GM19328 (cell line): ENCODE results near the gene ZNF492.
"Not testable (repeated sequence)": the region's sequence is repeated elsewhere in the genome, so short reads cannot be mapped to it uniquely, and the experiment has no call there.

Source experiments
- ATAC-seq: cut with Tn5 transposase; IDR thresholded peaks from one replicate; pipeline ENCODE4 v1.9.1; 2021; ENCODE audit warnings: mild to moderate bottlenecking, moderate library complexity; ENCODE audit not compliant: unreplicated experiment

Gene ZNF492

GRCh38 chr19:22617181-22617580, 16.9 kb upstream of the ZNF492 start:
- ATAC-seq: not testable (repeated sequence)

DNA sequence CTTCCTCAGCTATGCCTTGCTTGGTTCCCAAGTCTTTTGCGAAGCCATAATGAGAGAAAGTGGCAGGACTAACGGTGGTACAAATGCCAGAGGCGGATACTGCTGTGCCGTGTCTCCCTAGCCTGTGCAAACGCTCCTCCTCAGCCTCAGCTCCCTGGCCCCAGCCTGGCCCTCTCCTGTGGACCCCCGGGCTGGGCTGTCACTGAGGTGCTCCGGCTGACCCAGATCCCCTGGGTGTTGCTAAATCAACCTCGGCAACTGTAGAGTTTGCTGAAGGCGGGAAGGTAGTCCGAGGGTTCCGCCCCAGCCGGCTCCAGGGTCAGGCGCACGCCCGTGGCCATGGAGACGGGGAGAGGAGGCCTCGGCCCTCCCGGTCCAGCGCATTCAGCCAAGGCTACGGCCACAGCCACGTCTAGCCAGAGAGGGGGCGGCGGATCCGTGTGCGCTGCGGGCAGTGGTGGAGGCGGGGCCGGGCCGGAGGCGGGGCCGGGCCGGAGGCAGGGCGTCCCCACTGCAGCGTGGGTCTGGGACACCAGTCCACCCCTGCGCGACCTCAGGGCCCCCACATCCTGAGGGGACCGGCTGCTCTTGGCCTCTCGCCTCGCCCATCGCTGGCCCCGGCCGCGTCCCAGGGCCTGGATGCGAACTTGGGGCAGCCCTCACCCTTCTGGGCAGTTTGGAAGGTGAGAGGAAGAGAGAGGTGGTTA, 16.4 kb upstream of the ZNF492 start:
- no peak for ATAC-seq

DNA sequence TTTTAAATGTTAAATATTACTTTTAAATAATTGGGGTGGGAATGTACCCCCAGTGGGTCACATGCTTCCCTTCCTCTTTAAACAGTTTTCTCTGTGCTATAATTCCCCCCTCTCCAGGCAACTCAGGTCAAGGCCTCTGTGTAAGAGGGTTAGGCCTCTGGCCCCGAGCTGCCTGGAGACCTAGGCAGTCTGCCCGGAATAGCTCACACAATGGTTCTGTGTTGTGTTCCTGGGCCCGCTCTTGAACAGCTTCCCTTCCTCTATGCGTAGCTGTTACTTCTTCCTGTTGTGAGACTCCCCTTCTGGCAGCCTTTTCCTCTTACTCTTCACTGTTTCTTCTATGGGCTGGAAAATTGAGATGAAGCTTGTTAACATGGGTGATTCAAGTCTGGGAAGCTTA, 14.8 kb upstream of the ZNF492 start:
- no peak for ATAC-seq

DNA sequence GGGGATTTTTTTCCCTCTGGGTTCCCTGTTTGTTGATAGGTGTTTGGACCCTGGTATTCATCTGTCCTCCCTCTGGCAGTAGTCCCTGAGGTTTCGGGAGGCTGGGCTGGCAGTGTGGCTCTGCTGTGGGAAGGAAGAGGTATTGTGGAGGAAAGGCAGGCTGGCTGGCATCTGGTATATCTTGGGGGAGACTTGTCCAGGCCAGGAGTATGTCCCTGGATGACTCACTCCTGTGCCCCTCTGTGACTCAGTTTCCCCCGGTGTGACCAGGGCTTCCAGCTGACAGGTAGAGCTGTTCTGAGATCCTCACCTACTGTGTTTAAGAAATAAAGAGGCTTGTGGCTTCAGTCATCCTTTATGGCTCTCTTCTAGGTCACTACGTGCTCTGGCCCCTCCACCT, 14.2 kb upstream of the ZNF492 start:
- no peak for ATAC-seq

- no peak for ATAC-seq
Observed at GRCh38 chr19:22620401-22620800, 13.7 kb upstream of the ZNF492 start.

GRCh38 chr19:22620912-22621311, 13.2 kb upstream of the ZNF492 start:
- ATAC-seq: no peak

GRCh38 chr19:22622020-22622419, 12.1 kb upstream of the ZNF492 start:
- ATAC-seq: no peak

DNA sequence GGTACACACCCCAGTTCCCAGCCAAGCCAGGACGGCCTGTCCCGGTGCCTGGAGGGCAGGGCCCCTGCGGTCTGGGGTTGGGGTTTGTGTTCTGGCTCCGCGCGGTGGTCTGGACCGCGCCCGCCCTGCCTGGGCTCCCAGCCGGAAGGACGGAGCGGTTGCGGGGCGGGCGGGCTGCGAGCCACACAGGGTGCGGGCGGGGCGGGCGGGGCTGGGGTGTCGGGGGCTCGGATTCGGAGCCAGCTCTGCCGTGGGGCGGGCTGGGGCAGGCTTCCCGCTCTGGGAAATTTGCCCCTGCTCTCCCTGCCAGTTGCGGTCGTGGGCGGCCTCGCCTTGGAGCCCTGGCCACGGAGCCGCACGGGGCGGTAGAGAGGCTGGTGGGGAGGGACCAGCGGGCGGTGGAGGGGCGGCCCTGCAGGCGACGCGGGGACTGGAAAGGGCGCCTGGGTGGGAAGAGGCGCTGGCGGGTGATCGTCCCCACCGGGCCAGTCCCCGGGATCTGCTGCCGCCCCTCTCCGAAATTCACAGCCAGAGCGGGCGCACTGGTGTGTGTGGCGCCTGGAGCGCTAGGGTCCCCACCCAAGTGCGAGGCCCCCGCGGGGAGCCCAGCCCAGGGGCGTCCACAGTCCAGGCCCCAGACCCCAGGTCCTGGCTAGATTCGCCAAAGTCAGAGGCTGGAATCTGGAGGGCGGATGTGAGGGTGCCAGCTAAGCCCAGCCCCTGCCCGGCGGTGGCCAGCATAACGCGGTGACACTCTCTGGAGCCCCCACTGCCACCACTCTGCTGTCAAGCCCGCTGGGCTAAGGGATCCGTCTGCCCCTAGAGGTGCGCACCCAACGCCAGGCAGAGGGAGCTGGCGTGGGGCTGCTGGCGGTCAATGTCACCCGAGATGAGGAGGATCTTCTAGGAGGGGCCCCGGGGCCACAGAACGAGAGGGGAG, 11.0 kb upstream of the ZNF492 start:
- no peak for ATAC-seq

DNA sequence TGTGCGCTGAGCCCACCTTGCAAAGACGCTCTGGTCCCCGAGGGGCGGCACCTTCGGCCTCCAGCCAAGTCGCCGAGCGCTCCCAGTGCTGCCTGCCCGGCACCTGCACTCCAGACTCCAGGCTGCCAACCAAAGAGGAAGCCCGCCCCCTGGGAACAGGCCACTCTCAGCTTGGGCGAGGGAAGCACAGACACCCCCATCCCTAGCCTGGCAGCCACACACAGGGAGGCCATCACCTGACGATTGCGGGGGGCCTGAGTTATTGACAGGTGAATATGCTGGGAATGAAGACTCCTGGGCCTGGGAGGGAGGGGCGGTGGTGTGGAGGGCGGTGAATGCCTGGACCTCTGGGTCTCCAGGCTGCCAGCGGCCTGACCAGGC, 10.3 kb upstream of the ZNF492 start:
- no peak for ATAC-seq

GRCh38 chr19:22625266-22626035, 8.7 kb upstream of the ZNF492 start:
- no peak for ATAC-seq

DNA sequence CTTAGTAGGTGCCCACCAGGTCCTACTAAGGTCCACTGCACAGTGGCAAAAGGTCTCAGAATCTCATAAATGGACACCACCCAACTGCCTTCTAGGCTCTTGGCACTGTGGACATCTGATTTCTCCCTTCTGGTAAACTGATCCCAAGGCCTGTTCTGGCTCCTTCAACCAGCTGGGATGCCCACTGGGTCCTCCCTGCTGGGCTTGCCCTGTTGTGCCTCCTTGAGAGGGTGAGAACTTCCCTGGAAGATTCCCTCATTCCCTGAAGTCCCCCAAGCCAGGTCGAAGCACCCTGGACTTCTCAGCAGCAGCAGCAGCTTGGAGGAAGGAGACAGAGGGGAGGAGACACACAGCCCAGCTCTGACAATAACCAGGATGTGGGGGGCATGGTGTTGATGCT, 6.6 kb upstream of the ZNF492 start:
- ATAC-seq: no peak

- no peak for ATAC-seq
Observed at GRCh38 chr19:22628401-22628800, 5.7 kb upstream of the ZNF492 start.

- ATAC-seq: no peak
Observed at GRCh38 chr19:22634450-22634827, 315 bp downstream of the ZNF492 start.

DNA sequence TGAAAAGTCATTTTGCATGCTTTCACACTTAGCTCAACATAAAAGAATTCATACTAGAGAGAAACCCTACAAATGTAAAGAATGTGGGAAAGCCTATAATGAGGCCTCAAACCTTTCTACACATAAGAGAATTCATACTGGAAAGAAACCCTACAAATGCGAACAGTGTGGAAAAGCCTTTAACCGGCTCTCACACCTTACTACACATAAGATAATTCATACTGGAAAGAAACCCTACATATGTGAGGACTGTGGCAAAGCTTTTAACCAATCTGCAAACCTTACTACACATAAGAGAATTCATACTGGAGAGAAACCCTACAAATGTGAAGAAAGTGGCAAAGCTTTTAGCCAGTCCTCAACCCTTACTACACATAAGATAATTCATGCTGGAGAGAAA, 51.4 kb downstream of the ZNF492 start:
- not testable (repeated sequence) for ATAC-seq

GRCh38 chr19:22702661-22703060, 68.5 kb downstream of the ZNF492 start:
- ATAC-seq: not testable (repeated sequence)

DNA sequence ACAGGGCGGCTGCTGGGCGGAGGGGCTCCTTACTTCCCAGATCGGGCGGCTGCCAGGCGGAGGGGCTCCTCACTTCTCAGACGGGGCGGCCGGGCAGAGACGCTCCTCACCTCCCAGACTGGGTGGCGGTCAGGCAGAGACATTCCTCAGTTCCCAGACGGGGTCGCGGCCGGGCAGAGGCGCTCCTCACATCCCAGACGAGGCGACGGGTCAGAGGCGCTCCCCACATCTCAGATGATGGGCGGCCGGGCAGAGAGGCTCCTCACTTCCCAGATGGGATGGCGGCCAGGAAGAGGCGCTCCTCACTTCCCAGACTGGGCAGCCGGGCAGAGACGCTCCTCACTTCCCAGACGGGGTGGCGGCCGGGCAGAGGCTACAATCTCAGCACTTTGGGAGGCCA, 69.0 kb downstream of the ZNF492 start:
- not testable (repeated sequence) for ATAC-seq

DNA sequence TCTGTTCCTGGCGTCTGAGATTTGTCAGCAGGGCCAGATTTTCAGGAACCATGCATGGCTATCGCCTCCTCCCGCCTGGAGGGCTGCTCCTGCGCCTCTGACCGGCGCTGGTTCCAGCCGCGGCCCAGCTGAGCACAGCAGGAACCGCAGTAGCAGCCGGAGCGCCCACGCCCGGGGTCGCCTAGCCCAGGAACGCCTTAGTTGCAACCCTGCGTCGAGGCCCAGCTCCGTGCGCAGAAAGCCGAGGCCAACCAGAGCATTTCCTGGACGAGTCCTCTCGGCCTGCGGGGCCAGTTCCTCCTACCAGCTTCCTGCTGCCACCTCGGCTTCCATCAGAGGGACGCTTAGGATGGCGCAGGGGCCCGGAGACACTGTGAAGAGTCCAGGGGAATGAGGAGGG, 74.9 kb downstream of the ZNF492 start:
- no peak for ATAC-seq
